GM12872 (cell line): ENCODE measurements around the gene BEST2.

Experiments
- CTCF ChIP-seq: IDR thresholded peaks from 3 replicates; pipeline ENCODE4 v1.5.1; 2011; ENCODE audit warnings: low read depth, mild to moderate bottlenecking, low read length, moderate library complexity; ENCODE audit not compliant: insufficient read depth

The BEST2 gene

GRCh38 chr19:12745166-12745897, 6.3 kb upstream of the BEST2 start:
- TF ChIP-seq CTCF: no peak

- TF ChIP-seq CTCF: no peak
These were observed 3.1 kb upstream of the BEST2 start for GRCh38 chr19:12748489-12748888.

- no peak for TF ChIP-seq CTCF
These were observed 1.6 kb upstream of the BEST2 start for GRCh38 chr19:12749938-12750521.

DNA sequence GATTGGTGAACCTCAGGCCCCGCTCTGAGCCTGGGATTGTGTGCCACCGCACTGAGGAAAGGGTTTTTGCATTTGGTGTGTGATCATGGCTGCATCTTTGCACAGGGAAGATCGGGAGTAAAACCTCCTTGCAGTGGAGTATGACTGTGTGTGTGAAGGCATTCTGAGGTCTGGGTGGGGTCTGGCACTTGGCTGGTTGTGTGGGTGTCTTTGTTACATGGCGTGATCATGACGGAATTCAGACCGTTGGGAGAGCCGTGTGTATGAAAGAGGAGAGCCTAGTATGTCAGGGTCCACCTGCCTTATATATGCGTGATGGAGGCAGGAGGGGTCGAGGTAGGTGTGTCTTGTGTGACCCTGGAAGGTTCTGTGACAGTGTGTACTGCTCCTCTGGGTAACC, 740 bp upstream of the BEST2 start:
- TF ChIP-seq CTCF: no peak

- no peak for TF ChIP-seq CTCF
These were observed 628 bp downstream of the BEST2 start for GRCh38 chr19:12752056-12752781.

GRCh38 chr19:12754465-12755196, 3.0 kb downstream of the BEST2 start:
- TF ChIP-seq CTCF: no peak
